ENCODE results near the gene ACTA1.

The ACTA1 gene

GRCh38 chr1:229461032-229461668, 27.3 kb upstream of the ACTA1 start:
- Histone ChIP-seq H3K27ac (ENCODE audit: low read length) (no peak overlapping the region), H3K9me3 (ENCODE audit: control insufficient read depth, low read depth, low read length) (no peaks in the 10 kb centered on the region), H3K36me3 (ENCODE audit: control insufficient read depth, low read depth, low read length) (peaks cover 79% of the 10 kb centered on the region), H3K4me3 (ENCODE audit: low read length) (no peak overlapping the region), H3K9ac (ENCODE audit: low read length) (no peak overlapping the region), H3K4me1 (ENCODE audit: control insufficient read depth, low read depth, low read length) (no peaks in the 10 kb centered on the region), H3K27me3 (ENCODE audit: control insufficient read depth, insufficient read depth, low read length) (no peaks in the 10 kb centered on the region)

DNA sequence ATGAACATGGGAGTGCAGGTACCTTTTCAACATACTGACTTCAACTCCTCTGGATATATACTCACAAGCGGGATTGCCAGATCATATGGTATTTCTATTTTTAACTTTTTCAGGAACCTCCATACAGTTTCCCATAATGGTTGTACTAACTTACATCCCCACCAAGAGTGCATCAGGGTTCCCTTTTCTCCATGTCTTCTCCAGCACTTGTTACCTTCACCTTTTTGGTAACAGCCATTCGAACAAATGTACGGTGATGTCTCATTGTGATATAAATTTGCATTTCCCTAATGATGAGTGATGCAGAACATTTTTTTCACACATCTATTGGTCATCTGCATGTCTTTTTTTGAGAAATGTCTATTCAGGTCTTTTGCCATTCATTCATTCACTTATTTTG, 25.9 kb upstream of the ACTA1 start:
- Histone ChIP-seq H3K4me3 (ENCODE audit: low read length) (no peak overlapping the region), H3K4me1 (ENCODE audit: control insufficient read depth, low read depth, low read length) (no peaks in the 10 kb centered on the region), H3K9ac (ENCODE audit: low read length) (no peak overlapping the region), H3K27me3 (ENCODE audit: control insufficient read depth, insufficient read depth, low read length) (no peaks in the 10 kb centered on the region), H3K27ac (ENCODE audit: low read length) (no peak overlapping the region), H3K36me3 (ENCODE audit: control insufficient read depth, low read depth, low read length) (peaks cover 71% of the 10 kb centered on the region), H3K9me3 (ENCODE audit: control insufficient read depth, low read depth, low read length) (no peaks in the 10 kb centered on the region)

GRCh38 chr1:229457436-229457835, 23.5 kb upstream of the ACTA1 start:
- no peaks in the 10 kb centered on the region for H3K27me3 ChIP-seq (ENCODE audit: control insufficient read depth, insufficient read depth, low read length)
- H3K27ac ChIP-seq (ENCODE audit: low read length) = no peak overlapping the region
- no peaks in the 10 kb centered on the region for H3K4me1 ChIP-seq (ENCODE audit: control insufficient read depth, low read depth, low read length)
- H3K4me3 ChIP-seq (ENCODE audit: low read length) = no peak overlapping the region
- H3K36me3 ChIP-seq (ENCODE audit: control insufficient read depth, low read depth, low read length) = peaks cover 55% of the 10 kb centered on the region
- H3K9me3 ChIP-seq (ENCODE audit: control insufficient read depth, low read depth, low read length) = no peaks in the 10 kb centered on the region
- no peak overlapping the region for H3K9ac ChIP-seq (ENCODE audit: low read length)

- H3K27ac ChIP-seq (ENCODE audit: low read length) = no peak overlapping the region
- no peaks in the 10 kb centered on the region for H3K9me3 ChIP-seq (ENCODE audit: control insufficient read depth, low read depth, low read length)
- peaks cover 52% of the 10 kb centered on the region for H3K36me3 ChIP-seq (ENCODE audit: control insufficient read depth, low read depth, low read length)
- H3K4me3 ChIP-seq (ENCODE audit: low read length) = no peak overlapping the region
- H3K27me3 ChIP-seq (ENCODE audit: control insufficient read depth, insufficient read depth, low read length) = no peaks in the 10 kb centered on the region
- H3K9ac ChIP-seq (ENCODE audit: low read length) = no peak overlapping the region
- H3K4me1 ChIP-seq (ENCODE audit: control insufficient read depth, low read depth, low read length) = no peaks in the 10 kb centered on the region
Measured at GRCh38 chr1:229456016-229456415, 22.1 kb upstream of the ACTA1 start.

DNA sequence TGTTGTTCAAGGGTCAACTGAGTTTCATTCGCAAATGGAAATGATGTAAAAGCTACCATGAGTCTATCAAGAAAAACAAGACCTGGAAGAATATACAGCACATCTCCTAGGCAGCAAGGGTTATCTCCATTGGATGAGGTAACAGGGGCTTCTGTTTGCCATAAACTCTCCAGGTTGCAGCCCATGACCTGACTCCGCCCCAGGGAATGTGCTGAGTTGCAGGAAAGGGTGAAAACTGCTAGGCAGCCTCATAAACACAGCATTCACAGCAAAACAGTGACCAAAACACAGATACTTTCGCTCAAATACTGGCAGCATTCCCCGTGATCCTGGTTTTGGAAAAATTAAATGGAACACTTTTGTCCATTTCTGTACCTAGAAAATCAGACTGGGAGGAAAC, 20.2 kb upstream of the ACTA1 start:
- H3K4me1 ChIP-seq (ENCODE audit: control insufficient read depth, low read depth, low read length) = no peaks in the 10 kb centered on the region
- no peaks in the 10 kb centered on the region for H3K9me3 ChIP-seq (ENCODE audit: control insufficient read depth, low read depth, low read length)
- no peak overlapping the region for H3K27ac ChIP-seq (ENCODE audit: low read length)
- H3K4me3 ChIP-seq (ENCODE audit: low read length) = no peak overlapping the region
- H3K9ac ChIP-seq (ENCODE audit: low read length) = no peak overlapping the region
- peaks cover 39% of the 10 kb centered on the region for H3K36me3 ChIP-seq (ENCODE audit: control insufficient read depth, low read depth, low read length)
- no peaks in the 10 kb centered on the region for H3K27me3 ChIP-seq (ENCODE audit: control insufficient read depth, insufficient read depth, low read length)

DNA sequence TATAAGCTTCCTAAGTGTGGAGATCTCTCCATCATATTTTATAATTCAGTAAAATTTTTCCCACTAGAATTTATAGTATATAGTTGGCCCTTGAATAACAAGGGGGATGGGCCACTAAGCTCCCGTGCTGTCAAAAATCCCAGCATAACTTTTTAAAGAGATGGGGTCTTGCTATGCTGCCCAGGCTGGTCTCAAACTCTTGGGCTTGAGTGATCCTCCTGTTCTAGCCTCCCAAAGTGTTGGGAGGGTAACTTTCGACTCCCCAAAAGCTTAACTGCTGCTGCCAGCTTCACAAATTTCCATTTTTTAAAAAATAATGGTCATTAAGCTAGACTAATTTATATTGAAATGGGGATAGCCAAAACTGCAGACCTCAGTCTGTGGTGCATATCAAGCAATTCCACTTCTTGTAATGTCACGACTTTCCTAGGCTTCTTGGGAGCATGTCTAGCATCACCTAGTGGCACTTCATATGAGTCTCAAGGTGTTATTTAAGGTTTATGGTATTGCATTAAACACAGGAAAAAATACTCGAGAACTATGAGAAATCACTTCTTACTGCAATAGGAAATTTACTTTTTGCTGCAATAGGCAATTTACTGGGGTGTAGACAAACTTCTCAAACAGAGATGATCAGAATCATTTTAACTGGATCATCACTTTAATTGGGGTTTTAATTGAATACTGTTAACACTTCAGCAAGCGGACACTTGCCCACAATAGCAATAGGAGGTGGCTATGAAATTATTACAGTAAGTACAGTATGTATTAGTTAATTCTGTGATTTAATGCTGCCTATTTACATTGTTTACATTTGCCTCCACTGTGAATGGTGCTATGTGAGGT, 19.3 kb upstream of the ACTA1 start:
- peaks cover 42% of the 10 kb centered on the region for H3K36me3 ChIP-seq (ENCODE audit: control insufficient read depth, low read depth, low read length)
- no peak overlapping the region for H3K9ac ChIP-seq (ENCODE audit: low read length)
- no peak overlapping the region for H3K27ac ChIP-seq (ENCODE audit: low read length)
- H3K27me3 ChIP-seq (ENCODE audit: control insufficient read depth, insufficient read depth, low read length) = no peaks in the 10 kb centered on the region
- H3K9me3 ChIP-seq (ENCODE audit: control insufficient read depth, low read depth, low read length) = no peaks in the 10 kb centered on the region
- no peak overlapping the region for H3K4me3 ChIP-seq (ENCODE audit: low read length)
- no peaks in the 10 kb centered on the region for H3K4me1 ChIP-seq (ENCODE audit: control insufficient read depth, low read depth, low read length)

GRCh38 chr1:229448845-229449244, 15.0 kb upstream of the ACTA1 start:
- Histone ChIP-seq H3K36me3 (ENCODE audit: control insufficient read depth, low read depth, low read length) (peaks cover 47% of the 10 kb centered on the region), H3K9me3 (ENCODE audit: control insufficient read depth, low read depth, low read length) (no peaks in the 10 kb centered on the region)

DNA sequence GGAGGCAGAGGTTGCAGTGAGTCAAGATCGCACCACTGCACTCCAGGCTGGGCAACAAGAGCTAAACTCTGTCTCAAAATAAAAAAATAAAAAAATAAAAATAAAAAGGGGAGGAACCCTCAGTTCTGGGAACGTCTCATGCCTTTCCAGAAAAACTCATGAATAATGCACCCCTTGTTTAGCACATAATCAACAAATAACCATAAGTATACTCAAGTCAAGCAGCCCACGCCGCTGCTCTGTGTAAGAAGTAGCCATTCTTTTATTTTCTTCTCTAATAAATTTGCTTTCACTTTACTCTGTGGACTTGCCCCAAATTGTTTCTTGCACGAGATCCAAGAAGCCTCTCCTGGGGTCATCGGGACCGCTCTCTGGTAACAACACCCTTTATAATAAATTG, 14.5 kb upstream of the ACTA1 start:
- H3K4me1 ChIP-seq (ENCODE audit: control insufficient read depth, low read depth, low read length) = no peaks in the 10 kb centered on the region
- no peak overlapping the region for H3K9ac ChIP-seq (ENCODE audit: low read length)
- no peaks in the 10 kb centered on the region for H3K27me3 ChIP-seq (ENCODE audit: control insufficient read depth, insufficient read depth, low read length)
- H3K9me3 ChIP-seq (ENCODE audit: control insufficient read depth, low read depth, low read length) = no peaks in the 10 kb centered on the region
- H3K27ac ChIP-seq (ENCODE audit: low read length) = no peak overlapping the region
- H3K36me3 ChIP-seq (ENCODE audit: control insufficient read depth, low read depth, low read length) = peaks cover 47% of the 10 kb centered on the region
- H3K4me3 ChIP-seq (ENCODE audit: low read length) = no peak overlapping the region

More at GRCh38 chr1:229448845-229449244, 15.0 kb upstream of the ACTA1 start:
- no peak overlapping the region for H3K4me3 ChIP-seq (ENCODE audit: low read length)
- H3K4me1 ChIP-seq (ENCODE audit: control insufficient read depth, low read depth, low read length) = no peaks in the 10 kb centered on the region
- H3K27ac ChIP-seq (ENCODE audit: low read length) = no peak overlapping the region
- H3K27me3 ChIP-seq (ENCODE audit: control insufficient read depth, insufficient read depth, low read length) = no peaks in the 10 kb centered on the region
- no peak overlapping the region for H3K9ac ChIP-seq (ENCODE audit: low read length)

- Histone ChIP-seq H3K27me3 (ENCODE audit: control insufficient read depth, insufficient read depth, low read length) (no peaks in the 10 kb centered on the region), H3K27ac (ENCODE audit: low read length) (no peak overlapping the region), H3K36me3 (ENCODE audit: control insufficient read depth, low read depth, low read length) (peaks cover 52% of the 10 kb centered on the region), H3K9ac (ENCODE audit: low read length) (no peak overlapping the region), H3K4me1 (ENCODE audit: control insufficient read depth, low read depth, low read length) (no peaks in the 10 kb centered on the region), H3K9me3 (ENCODE audit: control insufficient read depth, low read depth, low read length) (no peaks in the 10 kb centered on the region), H3K4me3 (ENCODE audit: low read length) (no peak overlapping the region)
Measured at GRCh38 chr1:229447809-229448252, 13.9 kb upstream of the ACTA1 start.

DNA sequence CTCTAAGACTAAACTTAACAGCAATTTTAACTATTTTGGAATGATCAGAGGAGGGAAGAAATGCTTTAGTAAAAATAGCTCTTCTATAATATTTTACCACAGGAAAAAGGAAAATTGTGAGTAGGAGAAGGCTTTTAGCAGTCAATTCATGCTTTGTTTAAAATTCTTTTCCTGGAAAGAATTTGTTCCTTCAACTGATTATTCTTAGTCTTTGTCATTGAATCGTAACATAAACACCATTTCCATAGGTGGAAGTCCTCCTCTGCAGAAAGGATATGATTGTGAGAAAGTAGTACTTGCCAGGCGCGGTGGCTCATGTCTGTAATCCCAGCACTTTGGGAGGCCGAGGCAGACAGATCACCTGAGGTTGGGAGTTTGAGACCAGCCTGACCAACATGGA, 11.9 kb upstream of the ACTA1 start:
- H3K9me3 ChIP-seq (ENCODE audit: control insufficient read depth, low read depth, low read length) = no peaks in the 10 kb centered on the region
- H3K27me3 ChIP-seq (ENCODE audit: control insufficient read depth, insufficient read depth, low read length) = no peaks in the 10 kb centered on the region
- no peak overlapping the region for H3K9ac ChIP-seq (ENCODE audit: low read length)
- H3K36me3 ChIP-seq (ENCODE audit: control insufficient read depth, low read depth, low read length) = peaks cover 59% of the 10 kb centered on the region
- H3K4me3 ChIP-seq (ENCODE audit: low read length) = no peak overlapping the region
- H3K4me1 ChIP-seq (ENCODE audit: control insufficient read depth, low read depth, low read length) = no peaks in the 10 kb centered on the region
- H3K27ac ChIP-seq (ENCODE audit: low read length) = no peak overlapping the region

- peaks cover 44% of the 10 kb centered on the region for H3K36me3 ChIP-seq (ENCODE audit: control insufficient read depth, low read depth, low read length)
Measured at GRCh38 chr1:229440851-229441537, 7.1 kb upstream of the ACTA1 start.

More at GRCh38 chr1:229440851-229441537, 7.1 kb upstream of the ACTA1 start:
- Histone ChIP-seq H3K9ac (ENCODE audit: low read length) (no peak overlapping the region), H3K27ac (ENCODE audit: low read length) (no peak overlapping the region), H3K4me1 (ENCODE audit: control insufficient read depth, low read depth, low read length) (no peaks in the 10 kb centered on the region), H3K9me3 (ENCODE audit: control insufficient read depth, low read depth, low read length) (no peaks in the 10 kb centered on the region), H3K27me3 (ENCODE audit: control insufficient read depth, insufficient read depth, low read length) (peaks cover 2% of the 10 kb centered on the region), H3K4me3 (ENCODE audit: low read length) (no peak overlapping the region)

Measured in iPS-18a (cell line).